Epithelial cell of proximal tubule (primary cell): ENCODE measurements around the gene EHBP1. TPM values are rescaled to one million over a fixed set of nuclear protein-coding genes. Genes with fewer than 3 reads are reported as not detected.
"Not testable (repeated sequence)": the region's sequence is repeated elsewhere in the genome, so short reads cannot be mapped to it uniquely, and the experiment has no call there.

Experiments
- DNase-seq: peaks from one replicate; pipeline ENCODE4 v3.0.0-alpha.2; 2011; ENCODE audit warnings: low read depth
- H3K4me3 ChIP-seq: 2 replicates; pipeline ENCODE4 v1.5.1; 2011; ENCODE audit warnings: low read depth, mild to moderate bottlenecking, low read length
- CTCF ChIP-seq: conservative IDR thresholded peaks from 2 replicates; pipeline ENCODE4 v1.5.1; 2012; ENCODE audit warnings: low read depth, mild to moderate bottlenecking, low read length
- total RNA-seq: library from RNA; depleted of rRNA; stranded (reverse); fragments of >200 nt; gene quantifications from 2 replicates; pipeline ENCODE4 v1.2.3, GENCODE V29; 2015

Gene EHBP1
- total RNA-seq, 1 donor from 2014 or later = 18.1 TPM

GRCh38 chr2:62743506-62743905, 38.0 kb downstream of the EHBP1 start:
- no peak for DNase-seq
- no peak for TF ChIP-seq CTCF
- no peak overlapping the region for H3K4me3 ChIP-seq

GRCh38 chr2:62744603-62745002, 39.1 kb downstream of the EHBP1 start:
- TF ChIP-seq CTCF = no peak
- DNase-seq = no peak
- no peak overlapping the region for H3K4me3 ChIP-seq

- no peak for TF ChIP-seq CTCF
- H3K4me3 ChIP-seq = no peak overlapping the region
- DNase-seq = no peak
Measured at GRCh38 chr2:62745891-62746481, 40.5 kb downstream of the EHBP1 start.

- no peak for DNase-seq
- no peak for TF ChIP-seq CTCF
Measured at GRCh38 chr2:62747169-62747568, 41.7 kb downstream of the EHBP1 start.

GRCh38 chr2:62747876-62748275, 42.4 kb downstream of the EHBP1 start:
- no peak overlapping the region for H3K4me3 ChIP-seq
- TF ChIP-seq CTCF = no peak
- DNase-seq = no peak

More at GRCh38 chr2:62747169-62747568, 41.7 kb downstream of the EHBP1 start:
- no peak overlapping the region for H3K4me3 ChIP-seq

- not testable (repeated sequence) for DNase-seq, H3K4me3 ChIP-seq
Measured at GRCh38 chr2:62749111-62749510, 43.6 kb downstream of the EHBP1 start.

- H3K4me3 ChIP-seq = no peak overlapping the region
- TF ChIP-seq CTCF = no peak
- DNase-seq = no peak
Measured at GRCh38 chr2:62757029-62757428, 51.5 kb downstream of the EHBP1 start.
